Osteocyte (in vitro differentiated cells): Measurements from ENCODE around the gene ADAMTS7. TPM values are rescaled to one million over a fixed set of nuclear protein-coding genes. Genes with fewer than 3 reads are reported as not detected.
"Not testable (repeated sequence)": the region's sequence is repeated elsewhere in the genome, so short reads cannot be mapped to it uniquely, and the experiment has no call there.

Experiments used
- DNase-seq: peaks from one replicate; pipeline ENCODE4 v3.0.0; 2021; ENCODE audit warnings: mixed read lengths; ENCODE audit not compliant: unreplicated experiment; ENCODE audit errors: extremely low spot score
- H3K27ac Mint-ChIP-seq: one replicate; pipeline ENCODE4 v1.8.0; 2021; ENCODE audit warnings: mild to moderate bottlenecking, mixed read lengths; ENCODE audit not compliant: unreplicated experiment
- H3K27me3 Mint-ChIP-seq: one replicate; pipeline ENCODE4 v1.8.0; 2021; ENCODE audit warnings: mixed read lengths; ENCODE audit not compliant: unreplicated experiment
- H3K36me3 Mint-ChIP-seq: one replicate; pipeline ENCODE4 v1.8.0; 2021; ENCODE audit warnings: mixed read lengths; ENCODE audit not compliant: unreplicated experiment
- H3K4me1 Mint-ChIP-seq: one replicate; pipeline ENCODE4 v1.8.0; 2021; ENCODE audit warnings: mixed read lengths; ENCODE audit not compliant: unreplicated experiment
- H3K4me3 Mint-ChIP-seq: one replicate; pipeline ENCODE4 v1.8.0; 2021; ENCODE audit warnings: mild to moderate bottlenecking, moderate library complexity, mixed read lengths; ENCODE audit not compliant: unreplicated experiment
- H3K9me3 Mint-ChIP-seq: one replicate; pipeline ENCODE4 v1.8.0; 2021; ENCODE audit warnings: mixed read lengths; ENCODE audit not compliant: unreplicated experiment
- CTCF ChIP-seq: fragments of 200-600 bp; sonication (generic); IDR thresholded peaks from 2 replicates; pipeline ENCODE4 v1.5.0; 2021; ENCODE audit warnings: antibody characterized with exemption, mild to moderate bottlenecking, moderate library complexity
- total RNA-seq: library from RNA; stranded (reverse); gene quantifications from 2 replicates; pipeline ENCODE4 v1.2.1, GENCODE V29; 2021

ADAMTS7 gene
- total RNA-seq, 1 donor from 2014 or later = 193 TPM

- peak overlapping the region; percentile 83 for H3K27ac Mint-ChIP-seq
- H3K4me1 Mint-ChIP-seq = peaks cover 58% of the 10 kb centered on the region
- DNase-seq, H3K36me3 Mint-ChIP-seq, H3K9me3 Mint-ChIP-seq, H3K27me3 Mint-ChIP-seq, H3K4me3 Mint-ChIP-seq: not testable (repeated sequence)
Observed at GRCh38 chr15:78759361-78759998, 51.8 kb downstream of the ADAMTS7 start.

GRCh38 chr15:78758486-78759200, 52.6 kb downstream of the ADAMTS7 start:
- peak overlapping the region; percentile 31 for H3K27ac Mint-ChIP-seq
- H3K36me3 Mint-ChIP-seq = not testable (repeated sequence)

GRCh38 chr15:78758084-78758483, 53.2 kb downstream of the ADAMTS7 start:
- H3K9me3 Mint-ChIP-seq, H3K27me3 Mint-ChIP-seq, H3K4me3 Mint-ChIP-seq, DNase-seq, H3K36me3 Mint-ChIP-seq: not testable (repeated sequence)
- peak overlapping the region; percentile 38 for H3K27ac Mint-ChIP-seq
- peaks cover 61% of the 10 kb centered on the region for H3K4me1 Mint-ChIP-seq

More at GRCh38 chr15:78758486-78759200, 52.6 kb downstream of the ADAMTS7 start:
- not testable (repeated sequence) for H3K4me3 Mint-ChIP-seq, DNase-seq, H3K9me3 Mint-ChIP-seq, H3K27me3 Mint-ChIP-seq
- peaks cover 64% of the 10 kb centered on the region for H3K4me1 Mint-ChIP-seq

GRCh38 chr15:78757636-78757905, 53.7 kb downstream of the ADAMTS7 start:
- Mint-ChIP-seq H3K36me3 (no peaks in the 10 kb centered on the region), H3K9me3 (no peaks in the 10 kb centered on the region), H3K4me1 (peaks cover 63% of the 10 kb centered on the region), H3K27me3 (no peaks in the 10 kb centered on the region), H3K4me3 (no peak overlapping the region), H3K27ac (peak overlapping the region; percentile 97)
- TF ChIP-seq CTCF = no peak
- no peak for DNase-seq

GRCh38 chr15:78756781-78757635, 54.3 kb downstream of the ADAMTS7 start:
- peaks cover 63% of the 10 kb centered on the region for H3K4me1 Mint-ChIP-seq
- H3K4me3 Mint-ChIP-seq = peak overlapping the region; percentile 15
- H3K27ac Mint-ChIP-seq = peak overlapping the region; percentile 97
- H3K9me3 Mint-ChIP-seq, H3K27me3 Mint-ChIP-seq, H3K36me3 Mint-ChIP-seq: not testable (repeated sequence)
- DNase-seq = peak; percentile 96

GRCh38 chr15:78755900-78756591, 55.2 kb downstream of the ADAMTS7 start:
- not testable (repeated sequence) for H3K36me3 Mint-ChIP-seq, H3K9me3 Mint-ChIP-seq, DNase-seq, H3K27me3 Mint-ChIP-seq
- H3K4me1 Mint-ChIP-seq = peaks cover 57% of the 10 kb centered on the region
- H3K27ac Mint-ChIP-seq = peak overlapping the region; percentile 87
- TF ChIP-seq CTCF = peak; percentile 62
- H3K4me3 Mint-ChIP-seq = peak overlapping the region; percentile 26

- DNase-seq, H3K4me3 Mint-ChIP-seq, H3K27me3 Mint-ChIP-seq, H3K36me3 Mint-ChIP-seq, H3K9me3 Mint-ChIP-seq: not testable (repeated sequence)
- Mint-ChIP-seq H3K4me1 (peaks cover 50% of the 10 kb centered on the region), H3K27ac (peak overlapping the region; percentile 54)
Observed at GRCh38 chr15:78754637-78755280, 56.5 kb downstream of the ADAMTS7 start.

- H3K27me3 Mint-ChIP-seq, H3K4me3 Mint-ChIP-seq: not testable (repeated sequence)
- H3K27ac Mint-ChIP-seq = peak overlapping the region; percentile 54
Observed at GRCh38 chr15:78753751-78754535, 57.3 kb downstream of the ADAMTS7 start.

GRCh38 chr15:78753359-78753659, 58.0 kb downstream of the ADAMTS7 start:
- not testable (repeated sequence) for H3K36me3 Mint-ChIP-seq, H3K27ac Mint-ChIP-seq, DNase-seq, H3K9me3 Mint-ChIP-seq, H3K27me3 Mint-ChIP-seq, H3K4me3 Mint-ChIP-seq
- H3K4me1 Mint-ChIP-seq = peaks cover 43% of the 10 kb centered on the region

More at GRCh38 chr15:78753751-78754535, 57.3 kb downstream of the ADAMTS7 start:
- H3K36me3 Mint-ChIP-seq, H3K9me3 Mint-ChIP-seq, DNase-seq: not testable (repeated sequence)
- peaks cover 46% of the 10 kb centered on the region for H3K4me1 Mint-ChIP-seq
